ENCODE results near the gene HSF4. TPM values are rescaled to one million over a fixed set of nuclear protein-coding genes. Genes with fewer than 3 reads are reported as not detected.

HSF4 gene
- total RNA-seq, 3 donors from 2014 or later, result 26.0 to 113 (median 64.4) TPM

- no peak for TF ChIP-seq CTCF (IDR thresholded peaks at IDR 0.05)
- intact Hi-C loops (cut with DNase I, micrococcal nuclease), result no loop called here
- Histone ChIP-seq H3K4me3 (no peak overlapping the region), H3K9me3 (no peaks in the 10 kb centered on the region), H3K36me3 (ENCODE audit: low read depth) (no peaks in the 10 kb centered on the region), H3K4me1 (ENCODE audit: low read depth) (peaks cover 61% of the 10 kb centered on the region)
- no peak for ATAC-seq
- DNase-seq, result no peak
These were observed 1.6 kb downstream of the HSF4 start for GRCh38 chr16:67166110-67166547.

- no peaks in the 10 kb centered on the region for H3K9me3 ChIP-seq
- no peak for TF ChIP-seq CTCF (IDR thresholded peaks at IDR 0.05)
- DNase-seq (no peak), ATAC-seq (no peak)
- peaks cover 57% of the 10 kb centered on the region for H3K4me1 ChIP-seq (ENCODE audit: low read depth)
- no peaks in the 10 kb centered on the region for H3K36me3 ChIP-seq (ENCODE audit: low read depth)
- intact Hi-C loops (cut with DNase I, micrococcal nuclease), result no loop called here
- no peak overlapping the region for H3K4me3 ChIP-seq
These were observed 2.1 kb downstream of the HSF4 start for GRCh38 chr16:67166598-67167168.

- Histone ChIP-seq H3K9me3 (no peaks in the 10 kb centered on the region), H3K4me3 (no peak overlapping the region), H3K4me1 (ENCODE audit: low read depth) (peaks cover 52% of the 10 kb centered on the region), H3K36me3 (ENCODE audit: low read depth) (no peaks in the 10 kb centered on the region)
- ATAC-seq (no peak), DNase-seq (no peak)
- intact Hi-C loops (cut with DNase I, micrococcal nuclease), result no loop called here
- no peak for TF ChIP-seq CTCF (IDR thresholded peaks at IDR 0.05)
These were observed 3.0 kb downstream of the HSF4 start for GRCh38 chr16:67167588-67167987.

GRCh38 chr16:67169011-67169451 lies 4.5 kb downstream of the HSF4 start:
- DNase-seq (no peak), ATAC-seq (no peak)
- Histone ChIP-seq H3K9me3 (no peaks in the 10 kb centered on the region), H3K4me1 (ENCODE audit: low read depth) (peaks cover 46% of the 10 kb centered on the region), H3K36me3 (ENCODE audit: low read depth) (no peaks in the 10 kb centered on the region), H3K4me3 (no peak overlapping the region)
- intact Hi-C loops (cut with DNase I, micrococcal nuclease), result no loop called here
- no peak for TF ChIP-seq CTCF (IDR thresholded peaks at IDR 0.05)

GRCh38 chr16:67169642-67170167 lies 5.2 kb downstream of the HSF4 start:
- peaks cover 44% of the 10 kb centered on the region for H3K4me1 ChIP-seq (ENCODE audit: low read depth)
- DNase-seq (peak in 2 of 3 donors; percentile 65 to 68), ATAC-seq (no peak)
- no peaks in the 10 kb centered on the region for H3K36me3 ChIP-seq (ENCODE audit: low read depth)
- H3K4me3 ChIP-seq, result no peak overlapping the region
- H3K9me3 ChIP-seq, result no peaks in the 10 kb centered on the region
- intact Hi-C loops (cut with DNase I, micrococcal nuclease), result no loop called here
- peak; percentile 28 for TF ChIP-seq CTCF (IDR thresholded peaks at IDR 0.05)

Data from mucosa of descending colon (tissue), 3 donors.